K562 (cell line): ENCODE results near the gene PNKD. TPM values are rescaled to one million over a fixed set of nuclear protein-coding genes. Genes with fewer than 3 reads are reported as not detected.

Source experiments
- BRD9 ChIP-seq: fragments of 450-650 bp; IDR thresholded peaks from 2 replicates; pipeline ENCODE4 v1.6.1; 2018; ENCODE audit warnings: low read depth; ENCODE audit not compliant: partially characterized antibody
- C11orf30 ChIP-seq: fragments of 450-650 bp; IDR thresholded peaks from 2 replicates; pipeline ENCODE4 v1.6.1; 2016; ENCODE audit warnings: low read depth, mild to moderate bottlenecking
- ETV6 ChIP-seq, 3 experiments: fragments of 150-350 bp in 1 of 3; sonication (generic) in 1 of 3; formaldehyde crosslinking in 1 of 3; IDR thresholded peaks; 2 replicates each; pipeline versions ENCODE4 v1.6.1 to v1.8.0; 2014 to 2022; ENCODE audit warnings: borderline replicate concordance in 2 of 3, low read depth in 2 of 3, antibody characterized with exemption in 1 of 3, low read length in 1 of 3, mild to moderate bottlenecking in 1 of 3, missing genetic modification reagents in 1 of 3
- HEY1 ChIP-seq: fragments of 250-450 bp; sonication (Bioruptor Pico); IDR thresholded peaks from 2 replicates; pipeline ENCODE4 v1.5.0; 2020; ENCODE audit warnings: mild to moderate bottlenecking, moderate library complexity, borderline replicate concordance
- MAFK ChIP-seq: IDR thresholded peaks from 2 replicates; pipeline ENCODE4 v1.6.1; 2011; ENCODE audit warnings: low read length, improper control_type of control experiment
- MCM5 ChIP-seq: fragments of 450-650 bp; IDR thresholded peaks from 2 replicates; pipeline ENCODE4 v1.6.1; 2016; ENCODE audit warnings: low read depth
- MYC ChIP-seq, 2 experiments: fragments of 250-450 bp in 1 of 2; sonication (Bioruptor Pico) in 1 of 2; IDR thresholded peaks; 2 replicates each; pipeline versions ENCODE4 v1.5.1 to v1.6.1; 2012 to 2021; ENCODE audit warnings: low read depth in 2 of 2, borderline replicate concordance in 1 of 2, improper control_type of control experiment in 1 of 2, low read length in 1 of 2, mild to moderate bottlenecking in 1 of 2, moderate library complexity in 1 of 2
- NCOA1 ChIP-seq: fragments of 450-650 bp; IDR thresholded peaks from 2 replicates; pipeline ENCODE4 v1.6.1; 2016; ENCODE audit warnings: low read depth
- NFATC3 ChIP-seq: fragments of 450-650 bp; IDR thresholded peaks from 2 replicates; pipeline ENCODE4 v1.6.1; 2017; ENCODE audit warnings: mild to moderate bottlenecking
- NFIX ChIP-seq: fragments of 250-450 bp; sonication (Bioruptor Pico); IDR thresholded peaks from 2 replicates; pipeline ENCODE4 v1.4.0; 2020; ENCODE audit warnings: low read depth, mild to moderate bottlenecking, moderate library complexity
- NUFIP1 ChIP-seq: fragments of 450-650 bp; IDR thresholded peaks from 2 replicates; pipeline ENCODE4 v1.6.1; 2018; ENCODE audit not compliant: partially characterized antibody
- POLR2H ChIP-seq: IDR thresholded peaks from 2 replicates; pipeline ENCODE4 v1.6.1; 2016; ENCODE audit warnings: missing genetic modification characterization, low read depth, mild to moderate bottlenecking, control low read depth, missing compliant biosample characterization, moderate library complexity
- RNF2 ChIP-seq: sonication (generic); IDR thresholded peaks from 2 replicates; pipeline ENCODE4 v1.6.1; 2016
- TAF1 ChIP-seq: IDR thresholded peaks from 2 replicates; pipeline ENCODE4 v1.6.1; 2011; ENCODE audit warnings: mild to moderate bottlenecking, low read length, moderate library complexity; ENCODE audit not compliant: insufficient read depth, control insufficient read depth, severe bottlenecking; ENCODE audit errors: extremely low read depth
- TGIF2 ChIP-seq: sonication (generic); formaldehyde crosslinking; IDR thresholded peaks from 2 replicates; pipeline ENCODE4 v1.8.1; 2022; ENCODE audit warnings: mild to moderate bottlenecking, missing genetic modification reagents, moderate library complexity
- THRAP3 ChIP-seq: fragments of 450-650 bp; IDR thresholded peaks from 2 replicates; pipeline ENCODE4 v1.6.1; 2016; ENCODE audit warnings: mild to moderate bottlenecking, inconsistent platforms, borderline replicate concordance
- ZBED1 ChIP-seq: IDR thresholded peaks from 2 replicates; pipeline ENCODE4 v1.6.1; 2014
- ZC3H8 ChIP-seq: fragments of 450-650 bp; IDR thresholded peaks from 2 replicates; pipeline ENCODE4 v1.6.1; 2017
- ZKSCAN1 ChIP-seq: fragments of 150-350 bp; IDR thresholded peaks from 2 replicates; pipeline ENCODE4 v1.6.1; 2016; ENCODE audit warnings: low read depth, low read length
- ZNF133 ChIP-seq: fragments of 250-450 bp; sonication (Bioruptor Pico); IDR thresholded peaks from 2 replicates; pipeline ENCODE4 v1.4.0; 2020; ENCODE audit warnings: mild to moderate bottlenecking
- polyA plus RNA-seq, 8 experiments: library from polyadenylated mRNA; depleted of rRNA in 4 of 8; stranded (reverse) in 5 of 8; unstranded in 3 of 8; fragments of >200 nt; fragmentation: Nextera tagmentation in 2 of 8; fragmentation: Illumina TruSeq in 1 of 8; extraction: Ambion mirVana in 2 of 8; extraction: Trizol in 1 of 8; gene quantifications; 2 replicates each; pipeline versions ENCODE4 v1.2.1 to v1.2.3, GENCODE V29; 2011 to 2014; ENCODE audit warnings: inconsistent platforms in 1 of 8, missing spikeins in 1 of 8
- total RNA-seq, 7 experiments: library from RNA; depleted of rRNA in 6 of 7; stranded (reverse); fragments of >200 nt in 6 of 7; fragmentation: Illumina TruSeq in 2 of 7; extraction: Trizol in 2 of 7; gene quantifications; 2 replicates each; pipeline versions ENCODE4 v1.2.1 to v1.2.3, GENCODE V29; 2011 to 2021; ENCODE audit warnings: low replicate concordance in 1 of 7
- TF ChIP-seq, protein P1 (sequence below): fragments of 250-450 bp; sonication (Bioruptor Pico); IDR thresholded peaks from 2 replicates; pipeline ENCODE4 v1.8.0; 2022; ENCODE audit warnings: inconsistent platforms
- TF ChIP-seq, protein P2 (sequence below), 2 experiments: fragments of 450-650 bp; conservative IDR thresholded peaks; 2 replicates each; pipeline ENCODE4 v1.6.1; 2017; ENCODE audit warnings: mild to moderate bottlenecking in 2 of 2, moderate library complexity in 2 of 2
- TF ChIP-seq, protein P3 (sequence below): IDR thresholded peaks from 2 replicates; pipeline ENCODE4 v1.6.1; 2011; ENCODE audit warnings: borderline replicate concordance, low read depth, mild to moderate bottlenecking, moderate library complexity, low read length; ENCODE audit not compliant: insufficient read depth, poor library complexity, severe bottlenecking

PNKD gene
- total and polyA plus RNA-seq, 9 of the 15 experiments (the other 6 are each of a cell fraction or from before 2014, with no cell fraction given) = 26.0 to 105 (median 60.1) TPM

DNA sequence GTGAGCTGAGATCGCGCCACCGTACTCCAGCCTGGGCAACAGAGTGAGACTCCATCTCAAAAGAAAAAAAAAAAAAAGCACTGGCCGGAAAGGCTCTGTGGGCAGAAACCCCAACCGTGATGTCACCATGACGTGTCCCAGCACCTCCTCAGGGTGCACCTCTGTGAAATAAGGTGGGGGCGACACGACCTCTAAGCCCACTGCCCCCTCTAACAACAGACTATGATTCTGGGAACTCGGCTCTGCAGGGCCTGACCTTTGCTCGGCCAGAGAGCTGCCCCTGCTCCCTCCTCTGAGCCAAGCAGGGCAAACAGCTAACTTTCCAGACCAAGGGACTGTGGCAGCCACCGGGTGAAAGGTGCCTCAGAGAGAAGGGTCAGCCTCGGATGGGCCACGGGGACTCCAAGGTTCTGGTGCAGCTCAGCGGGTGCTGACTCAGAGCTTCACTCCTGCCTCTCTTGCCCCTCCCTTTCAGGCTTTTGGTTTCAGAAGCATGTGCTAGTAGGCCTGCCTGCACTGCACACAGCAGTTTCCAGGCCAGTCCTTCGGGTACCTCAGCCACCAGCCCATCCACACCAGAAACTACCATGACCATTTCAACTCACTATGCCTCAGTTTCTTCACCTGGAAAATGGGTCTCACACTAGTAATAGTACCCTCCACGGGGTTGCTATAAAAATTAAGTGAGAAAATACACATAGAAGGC lies 13.9 kb downstream of the PNKD start (continued):
- no peak for TF ChIP-seq ZNF133
- no peak for TF ChIP-seq TAF1
- TF ChIP-seq ETV6 (IDR thresholded peaks at IDR 0.05; ENCODE audit: borderline replicate concordance in 1 of 2, low read depth in 2 of 2, low read length in 1 of 2) = no peak
- no peak for TF ChIP-seq ETV6 (CRISPR knock-in tag; IDR thresholded peaks at IDR 0.05; ENCODE audit: borderline replicate concordance)
- TF ChIP-seq, protein P1, sequence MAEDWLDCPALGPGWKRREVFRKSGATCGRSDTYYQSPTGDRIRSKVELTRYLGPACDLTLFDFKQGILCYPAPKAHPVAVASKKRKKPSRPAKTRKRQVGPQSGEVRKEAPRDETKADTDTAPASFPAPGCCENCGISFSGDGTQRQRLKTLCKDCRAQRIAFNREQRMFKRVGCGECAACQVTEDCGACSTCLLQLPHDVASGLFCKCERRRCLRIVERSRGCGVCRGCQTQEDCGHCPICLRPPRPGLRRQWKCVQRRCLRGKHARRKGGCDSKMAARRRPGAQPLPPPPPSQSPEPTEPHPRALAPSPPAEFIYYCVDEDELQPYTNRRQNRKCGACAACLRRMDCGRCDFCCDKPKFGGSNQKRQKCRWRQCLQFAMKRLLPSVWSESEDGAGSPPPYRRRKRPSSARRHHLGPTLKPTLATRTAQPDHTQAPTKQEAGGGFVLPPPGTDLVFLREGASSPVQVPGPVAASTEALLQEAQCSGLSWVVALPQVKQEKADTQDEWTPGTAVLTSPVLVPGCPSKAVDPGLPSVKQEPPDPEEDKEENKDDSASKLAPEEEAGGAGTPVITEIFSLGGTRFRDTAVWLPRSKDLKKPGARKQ = no peak
- TF ChIP-seq ZKSCAN1 = no peak
- no peak for TF ChIP-seq ZBED1
- TF ChIP-seq MYC (IDR thresholded peaks at IDR 0.05; ENCODE audit: low read depth, low read length) = peak; percentile 66
- TF ChIP-seq MYC (CRISPR knock-in tag; IDR thresholded peaks at IDR 0.05; ENCODE audit: borderline replicate concordance, low read depth) = no peak
- TF ChIP-seq BRD9 = no peak
- no peak for TF ChIP-seq MCM5
- no peak for TF ChIP-seq TGIF2 (CRISPR knock-in tag)
- no peak for TF ChIP-seq POLR2H (tag)
- no peak for TF ChIP-seq THRAP3
- TF ChIP-seq HEY1 (CRISPR knock-in tag) = no peak
- no peak for TF ChIP-seq NUFIP1
- no peak for TF ChIP-seq NFIX (CRISPR knock-in tag)
- peak; percentile 71 for TF ChIP-seq C11orf30
- TF ChIP-seq, protein P2, sequence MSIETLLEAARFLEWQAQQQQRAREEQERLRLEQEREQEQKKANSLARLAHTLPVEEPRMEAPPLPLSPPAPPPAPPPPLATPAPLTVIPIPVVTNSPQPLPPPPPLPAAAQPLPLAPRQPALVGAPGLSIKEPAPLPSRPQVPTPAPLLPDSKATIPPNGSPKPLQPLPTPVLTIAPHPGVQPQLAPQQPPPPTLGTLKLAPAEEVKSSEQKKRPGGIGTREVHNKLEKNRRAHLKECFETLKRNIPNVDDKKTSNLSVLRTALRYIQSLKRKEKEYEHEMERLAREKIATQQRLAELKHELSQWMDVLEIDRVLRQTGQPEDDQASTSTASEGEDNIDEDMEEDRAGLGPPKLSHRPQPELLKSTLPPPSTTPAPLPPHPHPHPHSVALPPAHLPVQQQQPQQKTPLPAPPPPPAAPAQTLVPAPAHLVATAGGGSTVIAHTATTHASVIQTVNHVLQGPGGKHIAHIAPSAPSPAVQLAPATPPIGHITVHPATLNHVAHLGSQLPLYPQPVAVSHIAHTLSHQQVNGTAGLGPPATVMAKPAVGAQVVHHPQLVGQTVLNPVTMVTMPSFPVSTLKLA (conservative IDR thresholded peaks at IDR 0.05) = peak in 1 of 2 experiments; percentile 42; a peak in 1 of 4 replicates
- TF ChIP-seq MAFK = 0 out of 2 replicates have a peak, but pooled peaks have one; percentile 19
- no peak for TF ChIP-seq RNF2
- no peak for TF ChIP-seq NCOA1
- TF ChIP-seq, protein P3, sequence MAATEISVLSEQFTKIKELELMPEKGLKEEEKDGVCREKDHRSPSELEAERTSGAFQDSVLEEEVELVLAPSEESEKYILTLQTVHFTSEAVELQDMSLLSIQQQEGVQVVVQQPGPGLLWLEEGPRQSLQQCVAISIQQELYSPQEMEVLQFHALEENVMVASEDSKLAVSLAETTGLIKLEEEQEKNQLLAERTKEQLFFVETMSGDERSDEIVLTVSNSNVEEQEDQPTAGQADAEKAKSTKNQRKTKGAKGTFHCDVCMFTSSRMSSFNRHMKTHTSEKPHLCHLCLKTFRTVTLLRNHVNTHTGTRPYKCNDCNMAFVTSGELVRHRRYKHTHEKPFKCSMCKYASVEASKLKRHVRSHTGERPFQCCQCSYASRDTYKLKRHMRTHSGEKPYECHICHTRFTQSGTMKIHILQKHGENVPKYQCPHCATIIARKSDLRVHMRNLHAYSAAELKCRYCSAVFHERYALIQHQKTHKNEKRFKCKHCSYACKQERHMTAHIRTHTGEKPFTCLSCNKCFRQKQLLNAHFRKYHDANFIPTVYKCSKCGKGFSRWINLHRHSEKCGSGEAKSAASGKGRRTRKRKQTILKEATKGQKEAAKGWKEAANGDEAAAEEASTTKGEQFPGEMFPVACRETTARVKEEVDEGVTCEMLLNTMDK = no peak
- TF ChIP-seq ZC3H8 = no peak
- no peak for TF ChIP-seq NFATC3
